ENCODE measurements around the gene MISP.

MISP gene

DNA sequence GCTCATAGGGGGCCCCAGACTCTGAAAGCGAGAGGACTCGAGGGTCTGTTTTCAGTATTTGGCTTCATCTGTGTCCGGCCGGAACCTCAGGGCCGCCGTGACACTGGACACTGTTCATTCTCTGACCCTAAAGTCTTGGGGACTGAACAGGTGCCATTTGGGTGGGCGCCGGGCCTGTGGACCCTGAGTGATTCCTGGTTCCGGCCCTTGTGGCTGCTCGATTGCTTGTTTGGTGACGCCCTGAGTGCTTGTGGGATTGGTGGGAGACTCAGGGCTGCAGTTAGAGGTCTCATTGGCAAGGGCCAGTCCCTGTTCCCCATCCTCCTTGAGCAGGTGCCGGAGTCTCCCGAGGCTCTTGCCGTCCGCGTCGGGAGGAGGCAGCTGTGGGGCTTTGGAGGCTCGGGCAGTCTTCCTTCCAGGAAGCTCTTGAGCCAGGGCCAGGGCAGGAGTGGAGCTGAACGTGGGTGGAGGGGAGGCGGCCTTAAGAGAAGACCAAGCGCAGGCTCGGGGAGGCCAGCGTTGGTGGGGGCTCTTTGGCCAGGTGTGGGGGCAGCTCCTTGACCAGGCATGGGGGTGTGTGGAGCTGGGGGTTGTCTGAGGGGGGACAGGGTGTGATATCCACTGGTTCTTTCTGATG, 51.1 kb downstream of the MISP start:
- H3K4me3 ChIP-seq (ENCODE audit: low read depth, low read length): no peak overlapping the region
- no peak for TF ChIP-seq CTCF (IDR thresholded peaks at IDR 0.05; ENCODE audit: insufficient read depth, low read depth, low read length, missing control alignments)

DNA sequence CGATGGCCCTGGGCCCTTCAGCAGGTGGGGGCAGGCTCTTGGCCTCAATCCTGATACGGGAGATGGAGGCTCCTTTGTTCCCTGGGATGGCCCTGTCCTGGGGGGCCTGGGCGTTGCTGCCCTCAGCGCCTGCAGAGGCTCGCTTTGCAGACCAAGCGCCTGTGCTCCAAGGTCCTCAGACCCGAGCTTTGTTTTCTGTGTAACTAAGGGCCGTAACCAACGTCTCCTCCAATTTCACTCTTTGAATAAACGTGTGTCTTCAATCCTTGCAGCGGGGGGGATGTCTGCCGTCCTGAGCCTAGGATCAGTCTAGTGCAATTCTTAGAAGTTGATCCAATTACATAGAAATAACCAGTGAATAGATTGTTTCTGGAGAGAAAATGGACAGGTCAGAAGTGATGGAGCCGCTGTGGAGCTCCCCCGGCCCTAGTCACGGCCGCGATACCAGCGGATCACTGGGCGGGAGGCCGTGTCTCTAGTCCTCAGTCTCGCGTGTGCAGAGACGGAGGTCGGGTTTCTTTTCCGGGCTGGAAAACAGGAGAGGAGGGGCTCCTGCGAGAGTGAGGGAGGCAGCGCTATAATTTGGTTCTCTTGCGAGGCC, 51.7 kb downstream of the MISP start:
- no peak for TF ChIP-seq CTCF (IDR thresholded peaks at IDR 0.05; ENCODE audit: insufficient read depth, low read depth, low read length, missing control alignments)
- DNase-seq (ENCODE audit: low read depth): no peak

More for the DNA sequence above, 51.1 kb downstream of the MISP start:
- no peak for DNase-seq (ENCODE audit: low read depth)

DNA sequence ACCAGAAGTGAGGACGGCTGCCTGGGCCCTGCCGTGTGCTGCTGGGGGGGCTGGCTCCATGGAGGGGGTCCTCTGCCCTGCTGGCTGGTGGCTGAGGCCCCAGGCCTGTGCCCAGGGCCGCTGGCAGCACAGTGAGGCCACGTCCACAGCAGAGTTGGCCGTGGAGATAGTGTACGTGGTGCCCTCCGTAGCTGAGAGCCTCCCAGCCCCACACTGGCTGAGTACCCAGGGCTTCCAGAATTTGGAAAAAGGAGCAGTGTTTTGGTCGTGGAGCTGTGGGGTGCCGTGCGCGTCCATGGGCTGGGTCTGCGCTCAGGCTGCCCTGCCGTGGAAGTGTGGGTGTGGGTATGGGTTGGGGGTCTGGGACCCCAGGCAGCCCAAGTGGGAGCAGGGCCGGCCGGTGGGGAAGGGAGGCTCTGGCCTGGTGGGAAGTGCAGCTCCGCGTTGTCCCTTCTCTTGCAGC, 52.2 kb downstream of the MISP start:
- H3K4me3 ChIP-seq (ENCODE audit: low read depth, low read length): no peak overlapping the region
- no peak for TF ChIP-seq CTCF (IDR thresholded peaks at IDR 0.05; ENCODE audit: insufficient read depth, low read depth, low read length, missing control alignments)
- DNase-seq (ENCODE audit: low read depth): no peak

More for the DNA sequence above, 51.7 kb downstream of the MISP start:
- H3K4me3 ChIP-seq (ENCODE audit: low read depth, low read length): no peak overlapping the region

DNA sequence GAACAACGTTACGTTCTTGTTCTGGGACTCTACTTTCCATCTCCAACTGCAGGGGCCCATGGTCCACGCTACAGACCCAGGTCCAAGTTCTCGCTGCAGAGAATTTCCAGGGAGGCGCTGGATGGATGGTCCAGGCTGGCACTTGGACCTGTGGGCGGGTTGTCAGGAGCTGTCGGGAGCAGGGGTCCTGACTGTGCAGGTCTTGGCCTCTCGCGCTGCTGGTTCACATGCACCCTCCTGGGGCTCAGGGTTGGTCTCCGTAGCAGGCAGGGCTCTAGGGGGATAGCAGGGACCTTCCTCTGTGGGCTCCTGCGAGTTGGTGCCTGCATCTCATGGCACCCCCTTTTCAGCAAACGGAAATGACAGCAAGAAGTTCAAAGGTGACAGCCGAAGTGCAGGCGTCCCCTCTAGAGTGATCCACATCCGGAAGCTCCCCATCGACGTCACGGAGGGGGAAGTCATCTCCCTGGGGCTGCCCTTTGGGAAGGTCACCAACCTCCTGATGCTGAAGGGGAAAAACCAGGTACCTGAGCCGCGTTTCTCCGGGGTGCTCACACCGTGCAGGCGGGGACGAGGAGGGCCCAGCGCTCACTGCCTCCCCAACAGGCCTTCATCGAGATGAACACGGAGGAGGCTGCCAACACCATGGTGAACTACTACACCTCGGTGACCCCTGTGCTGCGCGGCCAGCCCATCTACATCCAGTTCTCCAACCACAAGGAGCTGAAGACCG, 52.9 kb downstream of the MISP start:
- no peak overlapping the region for H3K4me3 ChIP-seq (ENCODE audit: low read depth, low read length)
- TF ChIP-seq CTCF (IDR thresholded peaks at IDR 0.05; ENCODE audit: insufficient read depth, low read depth, low read length, missing control alignments): no peak
- DNase-seq (ENCODE audit: low read depth): no peak

GRCh38 chr19:804419-805165, 53.7 kb downstream of the MISP start:
- no peak overlapping the region for H3K4me3 ChIP-seq (ENCODE audit: low read depth, low read length)
- TF ChIP-seq CTCF (IDR thresholded peaks at IDR 0.05; ENCODE audit: insufficient read depth, low read depth, low read length, missing control alignments): no peak
- no peak for DNase-seq (ENCODE audit: low read depth)

DNA sequence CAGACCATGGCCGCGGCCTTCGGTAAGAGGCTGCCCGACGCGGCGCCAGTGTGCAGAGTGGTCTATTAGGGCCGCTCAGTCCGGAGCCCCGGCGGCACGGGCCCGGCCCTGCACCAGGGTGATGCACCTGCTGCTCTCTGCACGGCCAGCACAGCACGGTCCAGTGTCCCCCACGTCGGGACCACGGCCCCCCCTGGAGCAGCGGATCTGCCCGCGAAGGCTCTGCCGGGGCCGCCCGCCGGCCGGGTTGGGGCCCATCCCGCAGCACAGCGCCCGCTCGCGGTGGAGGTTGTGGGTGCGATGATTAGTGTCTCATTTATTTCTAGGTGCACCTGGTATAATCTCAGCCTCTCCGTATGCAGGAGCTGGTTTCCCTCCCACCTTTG, 54.2 kb downstream of the MISP start:
- peak; percentile 30 for TF ChIP-seq CTCF (IDR thresholded peaks at IDR 0.05; ENCODE audit: insufficient read depth, low read depth, low read length, missing control alignments)
- no peak overlapping the region for H3K4me3 ChIP-seq (ENCODE audit: low read depth, low read length)
- DNase-seq (ENCODE audit: low read depth): no peak

Data from GM12865 (cell line).